Stimulated activated CD4-positive, alpha-beta T cell treated with anti-CD3 and anti-CD28 coated beads, Interleukin-15, amount 100 ng/mL, for 24 hours (primary cell): ENCODE results near the gene EPS8L1.

ENCODE experiments used
- DNase-seq: peaks from one replicate; pipeline ENCODE4 v3.0.0-alpha.2; 2020

EPS8L1 gene

DNA sequence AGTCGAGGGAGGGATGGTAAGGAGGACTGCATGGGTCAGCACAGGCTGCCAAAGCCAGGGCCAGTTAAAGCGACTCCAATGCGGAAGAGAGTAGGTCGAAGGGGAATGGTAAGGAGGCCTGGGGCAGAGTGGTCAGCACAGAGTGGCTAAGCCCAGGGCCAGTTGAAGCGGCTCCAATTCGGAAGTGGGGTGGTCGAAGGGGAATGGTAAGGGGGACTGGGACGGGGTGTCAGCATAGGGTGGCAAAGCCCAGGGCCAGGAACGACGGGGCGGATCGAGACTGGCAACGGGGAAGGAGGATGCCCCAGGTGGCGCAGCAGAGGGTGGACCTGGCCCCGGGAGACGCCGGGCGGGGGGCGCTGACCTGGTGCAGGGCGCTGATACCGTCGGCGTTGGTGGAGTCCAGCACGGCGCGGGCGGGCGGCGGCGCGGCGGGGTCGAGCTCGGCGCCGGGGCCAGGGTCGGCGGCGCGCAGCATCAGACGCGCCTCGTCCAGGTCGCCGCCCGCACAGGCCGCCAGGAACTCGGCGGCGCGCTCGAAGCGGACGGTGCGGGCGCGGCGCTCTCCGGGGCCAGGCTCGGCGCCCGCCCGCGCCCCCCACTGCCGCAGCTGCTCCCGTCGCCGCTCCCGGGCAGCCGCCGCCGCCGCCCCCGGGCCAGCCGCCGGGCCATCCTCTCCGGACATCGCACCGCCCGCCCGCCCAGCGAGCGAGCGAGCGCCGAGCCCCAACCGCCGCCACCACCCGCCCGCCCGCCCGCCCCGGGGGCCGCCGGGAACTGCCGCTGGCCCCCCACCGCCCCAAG, 41.4 kb downstream of the EPS8L1 start, which contains the start of gene PPP1R12C:
Gene PPP1R12C (minus strand): TSS at position 779 of the 804 bp plus-strand sequence. CDS start 94 bp downstream, at position 685.
- DNase-seq = peak; percentile 24

DNA sequence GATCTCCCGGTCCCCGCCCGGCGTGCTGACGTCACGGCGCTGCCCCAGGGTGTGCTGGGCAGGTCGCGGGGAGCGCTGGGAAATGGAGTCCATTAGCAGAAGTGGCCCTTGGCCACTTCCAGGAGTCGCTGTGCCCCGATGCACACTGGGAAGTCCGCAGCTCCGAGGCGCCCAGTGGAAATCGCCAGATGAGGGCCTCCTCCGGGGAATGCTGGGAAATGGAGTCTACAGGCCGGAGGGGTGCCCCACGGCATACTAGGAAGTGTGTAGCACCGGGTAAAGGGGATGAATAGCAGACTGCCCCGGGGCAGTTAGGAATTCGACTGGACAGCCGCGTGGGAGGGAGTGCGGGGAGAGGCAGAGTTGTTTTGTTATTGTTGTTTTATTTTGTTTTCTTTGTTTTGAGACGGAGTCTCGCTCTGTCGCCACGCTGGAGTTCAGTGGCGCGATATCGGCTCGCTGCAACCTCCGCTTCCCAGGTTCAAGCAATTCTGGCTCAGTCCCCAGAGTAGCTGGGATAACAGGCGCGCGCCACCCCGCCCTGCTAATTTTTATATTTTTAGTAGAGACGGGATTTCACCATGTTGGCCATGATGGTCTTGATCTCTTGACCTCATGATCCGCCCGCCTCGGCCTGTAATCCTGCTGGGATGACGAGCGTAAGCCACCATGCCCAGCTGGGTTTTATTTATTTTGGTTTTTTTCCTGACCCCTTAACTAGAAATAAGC, 42.2 kb downstream of the EPS8L1 start:
- DNase-seq = peak; percentile 98

DNA sequence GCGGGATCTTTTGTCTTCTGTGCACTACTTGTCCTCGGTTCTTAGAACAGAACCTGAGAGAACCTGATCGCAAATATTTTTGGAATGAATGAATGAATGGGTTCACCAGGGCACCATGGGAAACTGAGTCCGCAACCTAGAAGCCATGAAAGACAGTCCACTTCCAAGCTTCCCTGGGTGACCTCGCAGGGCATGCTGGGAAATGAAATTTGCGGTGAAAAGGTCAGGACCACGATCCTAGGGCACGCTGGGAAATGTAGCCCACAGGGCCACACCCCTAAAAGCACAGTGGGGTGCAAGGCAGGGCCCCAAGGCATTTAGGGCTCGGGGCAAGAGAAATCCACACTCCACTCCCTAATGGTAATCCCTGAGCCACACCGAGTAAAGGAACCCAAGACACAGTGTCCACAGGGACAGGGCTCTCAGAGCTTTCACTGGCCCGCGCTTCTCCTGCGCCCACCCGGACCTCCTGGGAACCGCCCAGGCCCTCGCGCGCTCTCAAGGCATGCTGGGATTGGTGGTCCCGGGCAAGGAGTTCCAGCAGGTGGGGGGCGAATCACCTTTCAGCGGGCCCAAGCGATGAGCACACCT, 42.8 kb downstream of the EPS8L1 start:
- DNase-seq = peak; percentile 59

- no peak for DNase-seq
Measured at GRCh38 chr19:55119053-55119452, 43.4 kb downstream of the EPS8L1 start.

GRCh38 chr19:55131421-55131820, 55.8 kb downstream of the EPS8L1 start:
- no peak for DNase-seq

GRCh38 chr19:55132453-55133129, 56.9 kb downstream of the EPS8L1 start:
- DNase-seq = no peak

DNA sequence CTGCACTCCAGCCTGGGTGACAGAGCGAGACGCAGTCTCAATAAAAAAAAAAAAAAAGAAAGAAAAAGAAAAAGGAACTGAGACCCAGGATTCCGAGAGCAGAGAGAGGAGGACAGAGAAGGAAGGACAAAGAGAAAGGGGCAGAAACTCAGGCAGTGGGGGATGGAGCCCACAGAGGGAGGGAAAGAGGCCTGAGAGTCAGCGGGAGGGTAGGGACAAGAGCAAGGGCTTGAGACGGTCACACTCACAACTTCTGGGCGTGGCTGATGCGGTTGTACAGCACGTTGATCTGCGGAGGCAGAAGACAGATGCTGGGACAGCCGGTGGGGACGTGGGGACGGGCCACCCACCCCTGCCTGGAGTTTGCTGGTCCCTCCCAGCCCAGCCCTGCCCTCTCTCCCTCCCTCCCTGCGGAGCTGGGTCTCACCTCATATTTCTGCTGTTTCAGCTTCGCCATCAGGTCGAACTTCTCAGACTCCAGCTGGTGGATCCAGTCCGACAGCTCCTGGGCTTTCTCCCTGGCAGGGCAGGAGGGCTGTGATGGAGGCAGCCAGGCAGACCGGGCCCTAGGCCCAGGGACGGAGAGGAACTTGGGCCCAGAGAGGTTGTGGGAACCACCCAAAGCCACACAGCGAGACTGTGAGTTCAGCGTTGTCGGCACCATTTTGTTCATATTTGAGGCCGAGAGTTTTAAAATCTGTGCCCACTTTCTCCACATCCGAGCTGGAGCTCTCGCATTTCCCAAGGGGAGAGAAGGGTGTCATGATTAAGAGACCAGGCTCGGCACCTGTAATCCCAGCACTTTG, 58.2 kb downstream of the EPS8L1 start:
- no peak for DNase-seq

DNA sequence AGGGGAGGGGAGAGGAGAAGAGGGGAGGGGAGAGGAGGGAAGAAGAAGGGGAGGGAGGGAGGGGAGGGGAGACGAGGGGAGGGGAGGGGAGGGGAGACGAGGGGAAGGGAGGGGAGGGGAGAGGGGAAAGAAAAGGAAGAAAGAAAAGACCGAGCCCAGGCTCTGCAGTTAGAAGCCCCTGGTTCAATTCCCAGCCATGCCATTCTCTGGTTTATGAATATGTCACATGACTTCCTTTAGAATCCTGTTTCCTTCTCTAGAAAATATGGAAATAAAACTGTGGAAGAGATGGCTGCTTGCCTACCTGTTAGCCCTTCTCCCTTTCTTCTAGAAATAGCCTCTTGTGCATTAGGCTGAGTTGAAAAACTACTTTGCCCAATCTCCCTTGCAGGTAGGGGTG, 59.1 kb downstream of the EPS8L1 start:
- no peak for DNase-seq

GRCh38 chr19:55136399-55137102, 60.9 kb downstream of the EPS8L1 start:
- DNase-seq = no peak
